ENCODE measurements around the gene JPH4. TPM values are rescaled to one million over a fixed set of nuclear protein-coding genes. Genes with fewer than 3 reads are reported as not detected.

JPH4 gene
- total RNA-seq, 1 donor from 2014 or later, result 0.09 TPM

DNA sequence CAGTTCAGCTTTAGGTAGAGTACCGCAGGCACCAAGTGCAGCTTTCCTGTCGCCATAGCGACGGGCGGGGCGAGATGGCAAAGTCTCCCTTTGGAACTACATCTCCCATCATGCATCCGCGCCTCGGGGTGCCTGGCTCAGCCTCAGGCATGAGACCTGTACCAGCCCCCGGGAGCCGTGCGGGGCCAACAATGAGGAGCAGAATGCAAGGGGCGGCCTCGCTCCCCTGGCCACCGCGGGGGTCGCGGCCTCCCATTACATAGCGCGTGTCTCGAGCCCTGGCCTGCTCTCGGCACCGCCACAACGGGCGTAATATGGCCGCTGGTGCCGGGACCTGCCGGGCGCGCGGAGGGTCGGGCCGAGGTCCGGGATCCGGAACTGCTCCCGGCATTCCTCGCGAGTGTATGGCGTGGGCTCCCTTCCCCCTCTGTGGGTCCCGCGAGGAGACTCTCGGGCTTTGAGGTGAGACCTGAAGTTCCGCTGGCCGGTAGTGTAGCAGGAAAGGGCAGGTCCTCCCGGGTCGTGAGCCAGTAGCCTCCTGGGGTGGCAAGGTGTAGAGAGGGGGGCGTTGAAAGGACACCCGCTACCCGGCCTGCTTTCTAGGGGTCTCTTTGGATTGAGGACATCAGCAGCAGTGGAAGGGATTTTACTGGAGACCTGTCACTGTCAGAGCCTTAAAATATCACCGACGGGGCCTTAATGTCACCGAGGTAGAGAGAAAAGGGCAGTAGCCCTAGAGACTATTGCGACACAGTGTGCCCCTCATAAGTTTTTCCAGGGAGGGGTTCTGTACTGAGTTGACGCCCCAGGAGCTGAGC is 22.5 kb downstream of the JPH4 start, which contains the start of gene THTPA:
Gene THTPA (plus strand): TSS at position 390 of the 818 bp plus-strand sequence. CDS start 487 bp downstream, outside the sequence.
- DNase-seq (ENCODE audit: low spot score), result peak; percentile 87
- H3K4me1 Mint-ChIP-seq (ENCODE audit: low read depth), result peaks cover 31% of the 10 kb centered on the region
- peak within 1 kb of the TSS; percentile 97 for H3K27ac Mint-ChIP-seq
- no peaks in the 10 kb centered on the region for H3K9me3 Mint-ChIP-seq
- peaks cover 27% of the 10 kb centered on the region for H3K36me3 Mint-ChIP-seq (ENCODE audit: low read depth)
- H3K4me3 Mint-ChIP-seq (ENCODE audit: low read depth), result peak within 1 kb of the TSS; percentile 96
- intact Hi-C loops (cut with micrococcal nuclease), result loop anchor here (1.0 to 5.0 kb wide), 4 partner anchors 11 to 677 kb away; partner anchors contain the start of genes AP1G2, GMPR2, NEDD8 and NGDN
- no peaks in the 10 kb centered on the region for H3K27me3 Mint-ChIP-seq (ENCODE audit: low read depth)

DNA sequence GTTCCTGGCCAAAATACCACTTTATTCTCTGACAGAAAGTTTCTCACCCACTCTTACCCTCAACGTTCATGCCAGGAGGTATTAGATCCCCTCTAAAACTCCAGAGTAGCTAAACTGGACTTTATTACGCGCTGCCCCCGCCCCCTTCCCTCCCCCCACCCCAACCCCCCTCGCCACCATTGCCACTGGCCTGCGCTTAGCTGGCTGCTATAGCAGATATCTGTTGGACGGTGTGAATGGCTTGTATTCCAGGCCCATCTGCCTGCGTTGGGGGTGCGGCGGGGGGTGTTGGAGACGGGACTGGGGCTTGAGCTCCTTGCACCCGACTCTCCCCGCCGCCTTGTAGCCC is 23.1 kb downstream of the JPH4 start:
- intact Hi-C loops (cut with micrococcal nuclease), result loop anchor here (1.0 to 5.0 kb wide), 4 partner anchors 12 to 677 kb away; partner anchors contain the start of genes AP1G2, GMPR2, NEDD8 and NGDN
- peaks cover 21% of the 10 kb centered on the region for H3K36me3 Mint-ChIP-seq (ENCODE audit: low read depth)
- H3K4me1 Mint-ChIP-seq (ENCODE audit: low read depth), result peaks cover 28% of the 10 kb centered on the region
- H3K4me3 Mint-ChIP-seq (ENCODE audit: low read depth), result peak overlapping the region; percentile 96
- no peak for DNase-seq (ENCODE audit: low spot score)
- H3K27ac Mint-ChIP-seq, result peak overlapping the region; percentile 97
- no peaks in the 10 kb centered on the region for H3K9me3 Mint-ChIP-seq
- no peaks in the 10 kb centered on the region for H3K27me3 Mint-ChIP-seq (ENCODE audit: low read depth)

DNA sequence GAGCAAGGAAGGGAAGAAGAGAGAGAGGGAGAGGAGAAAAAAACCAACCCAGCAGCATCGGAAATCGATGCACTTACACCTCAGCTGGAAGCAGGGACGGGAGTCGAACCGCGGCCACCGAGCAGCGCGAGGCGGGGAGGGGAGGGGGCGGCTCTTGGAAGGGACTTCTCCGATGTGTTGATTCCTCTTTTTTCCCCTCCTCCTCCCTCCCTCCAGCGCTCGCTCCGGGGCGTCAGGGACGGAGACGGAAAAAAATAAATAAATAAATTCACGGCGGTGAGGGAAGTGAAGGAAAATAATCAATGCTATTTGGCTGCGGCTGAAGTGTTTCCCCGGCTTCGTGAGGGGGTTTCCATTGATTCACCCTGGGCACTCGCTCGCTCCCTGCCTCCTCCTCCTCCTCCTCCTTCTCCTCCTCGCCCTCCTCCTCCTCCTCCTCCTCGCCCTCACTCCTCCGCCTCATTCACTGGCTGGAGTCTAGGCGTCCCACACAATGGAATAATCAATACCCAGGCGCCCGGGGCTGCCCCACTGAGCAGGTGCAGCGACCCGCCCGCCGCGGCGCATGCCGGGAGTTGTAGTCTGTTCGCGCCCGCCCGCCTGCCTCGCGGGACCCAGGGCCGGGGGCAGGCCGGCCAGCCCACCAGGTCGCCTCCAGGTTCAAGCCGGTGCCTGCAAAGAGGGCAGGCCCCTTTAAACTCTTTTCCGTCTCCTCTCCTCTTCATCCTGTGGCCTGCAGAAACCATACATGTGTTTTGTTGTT is 27.1 kb downstream of the JPH4 start, which contains the start of gene ZFHX2:
Gene ZFHX2 (minus strand): TSS at position 500 of the 763 bp plus-strand sequence. CDS start 16,440 bp downstream, outside the sequence.
- DNase-seq (ENCODE audit: low spot score), result peak; percentile 68
- peaks cover 10% of the 10 kb centered on the region for H3K4me1 Mint-ChIP-seq (ENCODE audit: low read depth)
- intact Hi-C loops (cut with micrococcal nuclease), result loop anchor here (1.0 kb wide), 1 partner anchor 12 kb away; no protein-coding TSS in a partner anchor

DNA sequence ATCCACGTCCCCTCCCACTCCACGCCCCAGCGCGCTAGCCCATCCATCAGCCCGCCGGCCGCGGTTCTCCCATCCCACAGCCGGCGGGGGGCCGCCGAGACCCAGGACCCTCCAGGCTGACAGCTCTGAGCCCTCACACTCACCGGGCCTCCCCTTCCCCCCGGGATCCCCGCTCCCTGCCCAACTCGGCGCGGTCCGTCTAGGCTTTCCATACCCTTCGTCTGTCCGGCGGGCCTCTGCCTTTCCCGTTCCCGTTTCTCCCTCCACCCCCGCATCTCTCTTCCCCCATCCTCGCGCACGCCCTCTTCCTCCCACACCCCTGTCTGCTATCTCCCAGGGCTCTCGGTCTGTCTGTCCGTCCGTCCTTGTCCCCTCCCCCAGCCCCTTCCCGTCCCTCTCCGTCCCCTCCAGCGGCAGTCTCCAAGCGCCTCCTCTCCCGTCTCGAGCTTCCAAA is 27.8 kb downstream of the JPH4 start:
- Mint-ChIP-seq H3K4me3 (ENCODE audit: low read depth) (no peak overlapping the region), H3K4me1 (ENCODE audit: low read depth) (peaks cover 7% of the 10 kb centered on the region), H3K27ac (peak overlapping the region; percentile 3), H3K9me3 (no peaks in the 10 kb centered on the region), H3K36me3 (ENCODE audit: low read depth) (no peaks in the 10 kb centered on the region), H3K27me3 (ENCODE audit: low read depth) (no peaks in the 10 kb centered on the region)
- intact Hi-C loops (cut with micrococcal nuclease), result loop anchor here (1.0 kb wide), 1 partner anchor 12 kb away; no protein-coding TSS in a partner anchor
- DNase-seq (ENCODE audit: low spot score), result no peak

More for the DNA sequence above, 27.1 kb downstream of the JPH4 start, which contains the start of gene ZFHX2:
- Mint-ChIP-seq H3K36me3 (ENCODE audit: low read depth) (no peaks in the 10 kb centered on the region), H3K9me3 (no peaks in the 10 kb centered on the region), H3K27me3 (ENCODE audit: low read depth) (no peaks in the 10 kb centered on the region), H3K4me3 (ENCODE audit: low read depth) (no peak within 1 kb of the TSS), H3K27ac (peak within 1 kb of the TSS; percentile 88)

DNA sequence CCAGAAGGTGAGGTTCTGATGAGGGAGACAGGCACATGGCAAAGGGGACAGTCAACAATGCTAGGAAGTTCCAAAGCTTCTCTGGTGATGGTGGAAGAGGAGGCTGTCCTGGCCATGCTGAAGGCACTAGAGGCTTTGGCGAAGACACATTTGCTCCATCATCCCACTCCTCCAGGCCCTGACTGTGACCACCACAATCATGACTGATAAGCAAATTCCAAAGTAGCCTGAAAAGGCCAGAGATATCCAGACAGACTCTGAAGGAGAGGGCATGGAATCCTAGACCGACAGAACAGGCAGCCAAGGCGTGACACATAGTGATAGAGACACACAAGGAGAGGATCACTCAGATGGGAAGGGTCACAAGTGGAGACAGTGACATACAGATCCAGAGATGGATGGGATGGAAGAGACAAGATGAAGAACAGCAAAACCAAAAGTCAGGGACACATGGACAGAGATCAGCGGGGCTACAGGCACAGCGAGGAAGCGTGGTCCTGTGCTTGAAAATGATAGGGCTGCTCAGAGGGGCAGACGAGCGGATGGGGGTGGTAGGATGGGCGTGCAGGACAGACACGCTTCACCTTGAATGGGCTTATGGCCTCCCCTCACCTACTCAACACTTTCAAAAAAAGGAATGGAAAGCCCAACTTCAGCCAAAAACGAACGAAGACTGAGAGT is 28.3 kb downstream of the JPH4 start:
- intact Hi-C loops (cut with micrococcal nuclease), result no loop called here
- H3K4me1 Mint-ChIP-seq (ENCODE audit: low read depth), result peaks cover 4% of the 10 kb centered on the region
- H3K27ac Mint-ChIP-seq, result no peak overlapping the region
- DNase-seq (ENCODE audit: low spot score), result no peak
- no peaks in the 10 kb centered on the region for H3K36me3 Mint-ChIP-seq (ENCODE audit: low read depth)
- H3K27me3 Mint-ChIP-seq (ENCODE audit: low read depth), result no peaks in the 10 kb centered on the region
- no peaks in the 10 kb centered on the region for H3K9me3 Mint-ChIP-seq
- H3K4me3 Mint-ChIP-seq (ENCODE audit: low read depth), result no peak overlapping the region

DNA sequence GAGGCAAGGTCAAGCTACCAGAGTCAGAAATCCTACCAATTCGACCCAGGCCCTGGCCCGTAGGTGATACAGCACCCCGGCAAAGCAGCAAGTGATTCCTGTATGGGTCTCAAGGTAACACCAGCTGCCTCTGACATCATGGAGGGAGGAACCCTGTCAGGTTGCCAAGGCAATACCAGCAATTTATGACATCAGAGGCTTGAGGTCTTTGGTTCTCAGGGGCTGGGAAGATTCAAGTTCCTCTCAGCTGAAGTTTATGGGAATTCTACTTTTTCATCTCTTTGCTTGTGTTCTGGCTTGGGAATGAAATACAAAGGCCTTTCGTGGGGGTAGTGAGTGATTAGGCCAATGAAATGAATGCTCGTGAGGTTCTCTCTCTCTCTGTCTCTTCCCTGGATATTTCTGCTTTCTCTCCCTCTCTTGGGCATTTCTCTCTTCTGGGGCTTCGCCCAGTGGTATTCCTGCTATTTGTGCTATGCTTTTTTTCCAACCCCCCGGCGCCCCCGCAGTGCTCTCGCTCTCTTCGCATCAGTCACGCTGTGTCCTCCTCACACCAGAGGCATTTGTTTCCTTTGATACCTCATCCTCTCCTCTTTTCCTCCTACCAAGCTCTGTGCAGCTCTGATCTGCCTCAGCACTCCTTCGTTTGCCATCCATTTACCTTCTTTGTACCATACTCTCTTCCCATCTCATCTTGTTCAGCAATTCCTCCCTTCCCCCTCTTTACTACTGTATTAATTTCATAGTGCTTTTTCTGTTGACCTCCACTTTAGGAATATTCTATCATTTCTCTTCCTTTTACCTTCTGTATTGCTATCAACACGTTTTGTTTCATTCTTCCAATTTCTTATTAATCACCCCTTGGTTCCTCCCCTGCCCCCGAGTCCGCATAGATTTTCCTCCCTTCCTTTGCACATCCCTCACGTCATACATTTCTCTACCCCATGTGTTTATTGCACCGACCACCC is 30.0 kb downstream of the JPH4 start:
- H3K27me3 Mint-ChIP-seq (ENCODE audit: low read depth), result no peaks in the 10 kb centered on the region
- H3K27ac Mint-ChIP-seq, result no peak overlapping the region
- intact Hi-C loops (cut with micrococcal nuclease), result no loop called here
- no peaks in the 10 kb centered on the region for H3K9me3 Mint-ChIP-seq
- peaks cover 3% of the 10 kb centered on the region for H3K4me1 Mint-ChIP-seq (ENCODE audit: low read depth)
- DNase-seq (ENCODE audit: low spot score), result no peak
- H3K36me3 Mint-ChIP-seq (ENCODE audit: low read depth), result no peaks in the 10 kb centered on the region
- H3K4me3 Mint-ChIP-seq (ENCODE audit: low read depth), result no peak overlapping the region

DNA sequence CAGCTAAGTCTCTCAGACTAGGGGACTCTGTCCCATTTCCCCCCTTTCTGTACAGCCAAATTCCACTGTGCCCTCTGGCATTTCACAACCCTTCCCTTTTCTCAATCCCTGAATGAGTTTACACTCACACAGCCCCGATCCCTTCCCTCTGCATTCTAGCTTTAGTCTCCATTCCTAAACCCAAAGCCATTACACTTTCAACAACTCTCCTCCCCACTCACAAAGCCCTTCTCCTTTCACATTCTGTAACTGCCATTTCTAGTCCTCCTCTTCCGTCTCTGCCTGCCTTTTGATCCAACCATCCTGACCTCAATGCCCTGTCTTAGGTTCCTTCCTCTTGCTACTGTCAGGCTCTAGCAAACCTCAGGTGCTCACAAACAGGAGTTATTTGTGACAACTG is 30.7 kb downstream of the JPH4 start:
- peaks cover 3% of the 10 kb centered on the region for H3K4me1 Mint-ChIP-seq (ENCODE audit: low read depth)
- no peaks in the 10 kb centered on the region for H3K9me3 Mint-ChIP-seq
- H3K4me3 Mint-ChIP-seq (ENCODE audit: low read depth), result no peak overlapping the region
- no peaks in the 10 kb centered on the region for H3K36me3 Mint-ChIP-seq (ENCODE audit: low read depth)
- no peaks in the 10 kb centered on the region for H3K27me3 Mint-ChIP-seq (ENCODE audit: low read depth)
- no peak overlapping the region for H3K27ac Mint-ChIP-seq
- intact Hi-C loops (cut with micrococcal nuclease), result no loop called here
- no peak for DNase-seq (ENCODE audit: low spot score)

DNA sequence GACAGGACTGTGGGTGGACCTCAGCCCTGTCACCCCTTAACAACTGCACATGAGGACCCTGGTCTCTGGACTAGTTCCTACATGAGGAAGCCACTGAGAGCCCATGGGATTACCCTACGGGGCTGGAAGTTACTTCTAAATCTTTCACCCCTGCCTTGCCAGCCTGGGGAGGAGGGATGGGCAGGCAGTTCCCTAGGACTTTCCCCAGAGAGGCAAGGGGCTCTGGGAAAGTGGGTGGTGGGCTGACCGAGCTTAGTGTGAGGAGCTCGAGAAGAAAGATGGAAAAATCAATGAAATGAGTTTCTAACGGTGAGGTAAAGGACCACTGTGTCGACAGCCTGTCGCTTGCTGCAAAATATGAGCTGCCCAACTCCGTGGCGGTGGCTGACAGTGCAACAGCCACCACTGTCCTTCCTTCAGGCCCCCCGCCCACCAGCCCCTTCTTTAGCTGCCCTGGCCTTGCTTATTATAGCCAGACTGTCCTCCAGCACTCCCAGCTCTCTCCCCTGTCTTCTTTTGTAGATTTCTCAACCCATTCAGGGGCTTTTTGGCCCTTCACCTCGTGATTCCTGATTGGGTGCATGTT is 32.0 kb downstream of the JPH4 start:
- H3K36me3 Mint-ChIP-seq (ENCODE audit: low read depth), result no peaks in the 10 kb centered on the region
- no peaks in the 10 kb centered on the region for H3K9me3 Mint-ChIP-seq
- H3K27ac Mint-ChIP-seq, result no peak overlapping the region
- DNase-seq (ENCODE audit: low spot score), result no peak
- H3K4me1 Mint-ChIP-seq (ENCODE audit: low read depth), result no peaks in the 10 kb centered on the region
- no peaks in the 10 kb centered on the region for H3K27me3 Mint-ChIP-seq (ENCODE audit: low read depth)
- no peak overlapping the region for H3K4me3 Mint-ChIP-seq (ENCODE audit: low read depth)
- intact Hi-C loops (cut with micrococcal nuclease), result no loop called here

DNA sequence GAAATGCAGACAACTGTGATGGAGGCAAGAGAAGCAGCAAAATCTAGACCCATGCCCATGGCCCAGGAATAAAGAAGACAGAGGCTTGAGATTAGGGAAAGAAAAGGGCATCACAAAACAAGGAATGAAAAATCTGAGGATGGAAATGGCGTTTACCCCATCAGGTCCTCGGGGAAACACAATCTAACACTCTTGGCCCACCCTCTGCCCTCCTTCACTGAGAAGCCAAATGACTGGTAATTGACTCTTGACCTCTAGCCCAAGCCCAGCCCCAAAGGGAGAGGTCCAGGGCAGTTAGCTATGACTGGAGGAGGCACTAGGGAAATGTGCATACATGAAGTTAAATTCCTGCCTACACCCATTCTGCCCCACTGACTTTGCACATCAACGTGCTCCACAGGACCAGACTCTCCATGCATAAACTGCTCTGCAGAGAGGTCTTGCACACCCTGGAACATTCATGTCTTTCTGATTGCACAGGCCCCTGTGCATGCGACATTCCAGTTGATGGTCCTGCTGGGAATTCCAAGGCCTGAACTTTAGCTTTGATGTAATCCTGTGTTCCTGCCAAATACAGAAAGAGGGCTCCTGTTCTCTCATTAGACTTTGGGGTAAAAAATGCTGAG is 32.7 kb downstream of the JPH4 start:
- Mint-ChIP-seq H3K4me1 (ENCODE audit: low read depth) (no peaks in the 10 kb centered on the region), H3K4me3 (ENCODE audit: low read depth) (no peak overlapping the region), H3K27me3 (ENCODE audit: low read depth) (no peaks in the 10 kb centered on the region), H3K9me3 (no peaks in the 10 kb centered on the region), H3K36me3 (ENCODE audit: low read depth) (no peaks in the 10 kb centered on the region), H3K27ac (no peak overlapping the region)
- intact Hi-C loops (cut with micrococcal nuclease), result no loop called here
- DNase-seq (ENCODE audit: low spot score), result no peak

DNA sequence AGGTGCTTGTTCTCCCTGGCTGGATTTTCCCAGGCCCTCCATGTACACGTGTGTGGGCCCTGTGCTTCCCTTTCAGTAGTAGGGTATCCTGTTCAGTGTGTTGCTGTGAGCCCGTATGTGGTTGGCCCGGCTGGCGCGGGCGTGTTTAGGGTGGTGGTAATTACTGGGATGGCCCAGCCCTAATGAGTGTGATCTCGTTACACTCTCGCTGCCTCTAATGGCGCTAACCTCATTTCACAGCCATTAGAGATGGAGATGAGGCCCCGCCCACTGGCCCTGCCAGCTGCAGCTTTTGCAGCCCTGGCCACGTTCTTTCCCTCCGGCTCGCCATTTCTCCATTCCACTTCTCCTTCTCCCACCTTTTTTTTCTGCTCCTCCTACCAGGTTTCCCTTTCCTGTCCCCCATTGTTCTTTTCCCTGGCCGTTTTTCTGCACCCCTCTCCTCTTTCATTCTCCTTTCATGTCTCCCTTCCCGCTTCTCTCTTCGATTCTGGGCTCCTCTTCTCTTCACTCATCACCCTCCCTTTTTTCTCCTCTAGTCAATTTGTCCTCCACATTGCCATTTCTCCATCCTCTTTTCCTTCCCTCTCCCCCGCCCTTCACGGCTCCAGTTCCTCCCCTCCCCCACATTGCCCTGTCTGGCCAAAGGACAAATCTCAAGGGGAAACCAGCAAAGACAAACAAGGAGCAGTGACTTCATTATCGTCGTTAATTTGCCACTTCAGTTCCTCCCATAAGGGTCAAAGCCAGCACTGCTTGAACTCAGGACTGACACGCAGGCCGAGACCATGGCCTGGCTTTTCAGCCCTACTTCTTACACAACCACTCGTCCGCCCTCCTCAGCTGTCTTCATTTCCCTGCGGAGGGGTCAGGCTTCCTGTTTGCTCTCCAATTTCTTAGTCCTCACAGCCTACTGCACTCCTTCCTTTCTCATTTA is 33.8 kb downstream of the JPH4 start:
- no peak overlapping the region for H3K4me3 Mint-ChIP-seq (ENCODE audit: low read depth)
- H3K36me3 Mint-ChIP-seq (ENCODE audit: low read depth), result no peaks in the 10 kb centered on the region
- no peaks in the 10 kb centered on the region for H3K4me1 Mint-ChIP-seq (ENCODE audit: low read depth)
- no peak overlapping the region for H3K27ac Mint-ChIP-seq
- no peaks in the 10 kb centered on the region for H3K27me3 Mint-ChIP-seq (ENCODE audit: low read depth)
- H3K9me3 Mint-ChIP-seq, result no peaks in the 10 kb centered on the region
- intact Hi-C loops (cut with micrococcal nuclease), result no loop called here
- no peak for DNase-seq (ENCODE audit: low spot score)
